AG04449 (cell line): Measurements from ENCODE around the gene ATXN1.
A peak's percentile ranks its signal among the peaks of the same experiment; 100 is the strongest.
"Not testable (repeated sequence)": the region's sequence is repeated elsewhere in the genome, so short reads cannot be mapped to it uniquely, and the experiment has no call there.

Experiments
- CTCF ChIA-PET: fragments of 350-600 bp; formaldehyde crosslinking; extraction: SDS; loops from one replicate; lab custom pipeline; 2021; ENCODE audit warnings: antibody characterized with exemption; lab: Yijun Ruan, JAX
- POLR2A ChIA-PET: fragments of 400-600, 350-600 bp; formaldehyde crosslinking; extraction: SDS; loops from one replicate; lab custom pipeline; 2020; ENCODE audit warnings: antibody characterized with exemption, inconsistent platforms; lab: Yijun Ruan, JAX
- DNase-seq: peaks from one replicate; pipeline ENCODE4 v3.0.0-alpha.2; 2010; ENCODE audit warnings: low read depth, low spot score
- H3K4me3 ChIP-seq: 2 replicates; pipeline ENCODE4 v1.5.1; 2011; ENCODE audit warnings: low read depth, mild to moderate bottlenecking, control low read depth, low read length
- CTCF ChIP-seq: IDR thresholded peaks from one replicate; pipeline ENCODE4 v1.5.1; 2011; ENCODE audit warnings: mild to moderate bottlenecking, moderate library complexity, low read length, control low read depth, inconsistent platforms; ENCODE audit not compliant: insufficient read depth; ENCODE audit errors: missing control alignments

ATXN1 gene

GRCh38 chr6:16713597-16713996 is 47.7 kb downstream of the ATXN1 start:
- POLR2A ChIA-PET, result interaction anchor here (0.6 to 1.3 kb wide), 6 partner anchors 12 to 32 kb away, joined by 3 to 5 read pairs (median 4); no protein-coding TSS in a partner anchor
- CTCF ChIA-PET, result interaction anchor here (0.7 to 1.1 kb wide), 3 partner anchors 12 to 196 kb away, joined by 3 to 4 read pairs (median 3); no protein-coding TSS in a partner anchor
- no peak for TF ChIP-seq CTCF
- H3K4me3 ChIP-seq, result peak overlapping the region; percentile 30; the same call in 1 of the 2 replicates
- no peak for DNase-seq

- TF ChIP-seq CTCF, result peak; percentile 25
- peak overlapping the region; percentile 30 for H3K4me3 ChIP-seq
- DNase-seq, result peak; percentile 75
- ChIA-PET POLR2A (interaction anchor here (0.6 to 1.3 kb wide), 6 partner anchors 12 to 32 kb away, joined by 3 to 5 read pairs (median 4); no protein-coding TSS in a partner anchor), CTCF (interaction anchor here (0.7 to 1.1 kb wide), 3 partner anchors 12 to 196 kb away, joined by 3 to 4 read pairs (median 3); no protein-coding TSS in a partner anchor)
These were observed 48.3 kb downstream of the ATXN1 start for GRCh38 chr6:16712931-16713484.

GRCh38 chr6:16712255-16712930 is 48.9 kb downstream of the ATXN1 start:
- DNase-seq, result no peak
- CTCF ChIA-PET, result interaction anchor here (1.0 to 1.1 kb wide), 3 partner anchors 13 to 195 kb away, joined by 3 to 4 read pairs (median 3); no protein-coding TSS in a partner anchor
- TF ChIP-seq CTCF, result no peak
- H3K4me3 ChIP-seq, result peak overlapping the region; percentile 23
- POLR2A ChIA-PET, result interaction anchor here (1.0 to 1.3 kb wide), 5 partner anchors 13 to 31 kb away, joined by 3 to 5 read pairs (median 3); no protein-coding TSS in a partner anchor

GRCh38 chr6:16711546-16712254 is 49.6 kb downstream of the ATXN1 start:
- H3K4me3 ChIP-seq, result no peak overlapping the region
- no peak for DNase-seq
- CTCF ChIA-PET, result interaction anchor here (1.0 kb wide), 1 partner anchor 33 kb away, joined by 3 read pairs; no protein-coding TSS in a partner anchor
- POLR2A ChIA-PET, result no interaction called here
- no peak for TF ChIP-seq CTCF

GRCh38 chr6:16706911-16707783 is 54.1 kb downstream of the ATXN1 start:
- no peak for TF ChIP-seq CTCF
- ChIA-PET POLR2A (interaction anchor here (0.6 kb wide), 1 partner anchor 19 kb away, joined by 3 read pairs; no protein-coding TSS in a partner anchor), CTCF (interaction anchor here (0.9 to 1.8 kb wide), 4 partner anchors 11 to 196 kb away, joined by 3 to 5 read pairs (median 4); no protein-coding TSS in a partner anchor)
- H3K4me3 ChIP-seq, result no peak overlapping the region
- no peak for DNase-seq

GRCh38 chr6:16706491-16706890 is 54.8 kb downstream of the ATXN1 start:
- H3K4me3 ChIP-seq, DNase-seq: not testable (repeated sequence)
- ChIA-PET CTCF (interaction anchor here (0.9 kb wide), 2 partner anchors 11 to 57 kb away, joined by 3 to 4 read pairs; no protein-coding TSS in a partner anchor), POLR2A (interaction anchor here (0.6 kb wide), 1 partner anchor 18 kb away, joined by 3 read pairs; no protein-coding TSS in a partner anchor)
